Activated effector memory CD4-positive, alpha-beta T cell treated with anti-CD3 and anti-CD28 coated beads, Interleukin-2, amount 50 U/mL, for 16 hours (primary cell): Measurements from ENCODE around the gene RPIA.
"Not testable (repeated sequence)": the region's sequence is repeated elsewhere in the genome, so short reads cannot be mapped to it uniquely, and the experiment has no call there.

Source experiments
- DNase-seq: peaks from one replicate; pipeline ENCODE4 v3.0.0-alpha.2; 2020

The RPIA gene

GRCh38 chr2:88796523-88796922 is 105.0 kb downstream of the RPIA start:
- not testable (repeated sequence) for DNase-seq

GRCh38 chr2:88797164-88797563 is 105.7 kb downstream of the RPIA start:
- not testable (repeated sequence) for DNase-seq
